ENCODE measurements around the gene OR4Q3. TPM values are rescaled to one million over a fixed set of nuclear protein-coding genes. Genes with fewer than 3 reads are reported as not detected.
"Not testable (repeated sequence)": the region's sequence is repeated elsewhere in the genome, so short reads cannot be mapped to it uniquely, and the experiment has no call there.

Gene OR4Q3
- total RNA-seq, 4 donors from 2014 or later = not detected

DNA sequence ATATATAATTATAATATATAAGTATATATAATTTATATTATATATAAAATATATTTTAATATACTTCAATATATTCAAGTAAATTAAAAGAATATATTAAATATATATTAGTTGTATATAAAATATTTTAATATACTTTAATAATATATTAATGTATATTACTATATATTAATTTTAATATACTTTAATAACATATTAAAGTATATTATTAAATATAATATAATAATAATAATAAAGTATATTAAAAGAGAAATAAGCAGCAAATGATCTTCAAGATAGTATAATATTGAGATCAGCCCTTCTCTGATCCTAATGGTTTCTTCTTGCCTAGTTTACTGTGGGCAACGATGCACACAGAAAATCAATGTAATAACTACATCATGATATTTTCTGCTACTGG lies 32.2 kb downstream of the OR4Q3 start:
- TF ChIP-seq, protein P1, sequence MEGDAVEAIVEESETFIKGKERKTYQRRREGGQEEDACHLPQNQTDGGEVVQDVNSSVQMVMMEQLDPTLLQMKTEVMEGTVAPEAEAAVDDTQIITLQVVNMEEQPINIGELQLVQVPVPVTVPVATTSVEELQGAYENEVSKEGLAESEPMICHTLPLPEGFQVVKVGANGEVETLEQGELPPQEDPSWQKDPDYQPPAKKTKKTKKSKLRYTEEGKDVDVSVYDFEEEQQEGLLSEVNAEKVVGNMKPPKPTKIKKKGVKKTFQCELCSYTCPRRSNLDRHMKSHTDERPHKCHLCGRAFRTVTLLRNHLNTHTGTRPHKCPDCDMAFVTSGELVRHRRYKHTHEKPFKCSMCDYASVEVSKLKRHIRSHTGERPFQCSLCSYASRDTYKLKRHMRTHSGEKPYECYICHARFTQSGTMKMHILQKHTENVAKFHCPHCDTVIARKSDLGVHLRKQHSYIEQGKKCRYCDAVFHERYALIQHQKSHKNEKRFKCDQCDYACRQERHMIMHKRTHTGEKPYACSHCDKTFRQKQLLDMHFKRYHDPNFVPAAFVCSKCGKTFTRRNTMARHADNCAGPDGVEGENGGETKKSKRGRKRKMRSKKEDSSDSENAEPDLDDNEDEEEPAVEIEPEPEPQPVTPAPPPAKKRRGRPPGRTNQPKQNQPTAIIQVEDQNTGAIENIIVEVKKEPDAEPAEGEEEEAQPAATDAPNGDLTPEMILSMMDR (IDR thresholded peaks at IDR 0.05) = no peak
- ATAC-seq (ENCODE audit: low FRiP score) (no peak), DNase-seq (ENCODE audit: low spot score) (no peak)

DNA sequence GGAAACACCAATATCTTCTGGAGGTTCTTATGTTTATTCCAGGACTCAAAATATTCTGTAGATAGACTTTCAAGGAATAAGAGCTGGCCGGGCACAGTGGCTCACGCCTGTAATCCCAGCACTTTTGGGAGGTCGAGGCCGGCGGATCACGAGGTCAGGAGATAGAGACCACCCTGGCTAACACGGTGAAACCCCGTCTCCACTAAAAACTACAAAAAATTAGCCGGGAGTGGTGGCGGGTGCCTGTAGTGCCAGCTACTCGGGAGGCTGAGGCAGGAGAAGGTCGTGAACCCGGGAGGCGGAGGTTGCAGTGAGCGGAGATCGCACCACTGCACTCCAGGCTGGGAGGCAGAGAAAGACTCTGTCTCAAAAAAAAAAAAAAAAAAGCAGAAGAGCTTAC lies 42.5 kb downstream of the OR4Q3 start:
- ATAC-seq (ENCODE audit: low FRiP score); DNase-seq (ENCODE audit: low spot score): not testable (repeated sequence)

DNA sequence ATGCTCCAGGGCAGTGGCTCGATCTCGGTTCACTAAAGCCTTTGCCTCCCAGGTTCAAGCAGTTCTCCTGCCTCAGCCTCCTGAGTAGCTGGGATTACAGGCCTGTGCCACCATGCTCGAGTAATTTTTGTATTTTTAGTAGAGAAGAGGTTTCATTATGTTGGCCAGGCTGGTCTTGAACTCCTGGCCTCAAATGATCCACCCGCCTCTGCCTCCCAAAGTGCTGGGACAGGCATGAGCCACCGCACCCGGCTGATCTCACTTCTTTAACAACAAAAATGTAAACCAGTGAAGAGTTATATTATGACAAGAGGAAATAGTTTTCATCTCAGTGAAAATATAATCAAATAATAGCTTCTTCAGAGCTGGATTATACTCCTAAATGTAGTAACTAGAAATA lies 43.9 kb downstream of the OR4Q3 start:
- not testable (repeated sequence) for ATAC-seq (ENCODE audit: low FRiP score); DNase-seq (ENCODE audit: low spot score)

DNA sequence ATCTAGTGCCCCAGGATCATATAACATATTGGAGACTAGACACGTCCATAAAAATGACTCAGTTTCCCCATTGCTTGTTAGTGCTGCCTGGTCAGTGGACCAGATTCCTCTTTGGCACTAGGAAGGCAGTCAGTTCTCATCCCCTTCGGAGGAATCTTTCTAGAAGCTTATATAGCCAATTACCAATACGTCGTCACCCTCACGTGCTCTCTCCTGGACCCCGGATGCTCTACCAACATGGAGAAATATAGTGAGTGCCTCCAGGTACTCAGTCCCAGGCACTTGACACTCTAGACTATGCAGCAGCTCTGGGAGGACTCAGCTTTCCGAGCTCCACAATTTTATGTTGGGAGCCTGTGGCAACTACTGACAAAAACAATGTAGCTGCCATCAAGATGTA lies 44.8 kb downstream of the OR4Q3 start:
- ATAC-seq (ENCODE audit: low FRiP score); DNase-seq (ENCODE audit: low spot score): not testable (repeated sequence)

DNA sequence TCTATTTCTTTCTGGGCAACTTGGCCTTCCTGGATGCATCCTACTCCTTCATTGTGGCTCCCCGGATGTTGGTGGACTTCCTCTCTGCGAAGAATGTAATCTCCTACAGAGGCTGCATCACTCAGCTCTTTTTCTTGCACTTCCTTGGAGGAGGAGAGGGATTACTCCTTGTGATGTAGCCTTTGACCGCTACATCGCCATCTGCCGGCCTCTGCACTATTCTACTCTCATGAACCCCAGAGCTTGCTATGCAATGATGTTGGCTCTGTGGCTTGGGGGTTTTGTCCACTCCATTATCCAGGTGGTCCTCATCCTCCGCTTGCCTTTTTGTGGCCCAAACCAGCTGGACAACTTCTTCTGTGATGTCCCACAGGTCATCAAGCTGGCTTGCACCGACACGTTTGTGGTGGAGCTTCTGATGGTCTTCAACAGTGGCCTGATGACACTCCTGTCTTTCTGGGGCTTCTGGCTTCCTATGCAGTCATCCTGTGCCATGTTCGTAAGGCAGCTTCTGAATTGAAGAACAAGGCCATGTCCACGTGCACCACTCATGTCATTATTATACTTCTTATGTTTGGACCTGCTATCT lies 53.2 kb downstream of the OR4Q3 start:
- ATAC-seq (ENCODE audit: low FRiP score); DNase-seq (ENCODE audit: low spot score): not testable (repeated sequence)

Small RNAs within 50 kb of the gene (small RNA-seq; reads per million reads assigned to genes)
- gene AL512310.1 = not detected

Other genes starting within 250 kb of the OR4Q3 start
- not detected for gene OR11H2, start 29.7 kb upstream of the OR4Q3 start, total RNA-seq
- not detected for gene OR4M1, start 29.9 kb downstream of the OR4Q3 start, total RNA-seq
- under 1 TPM in 1 of 4 donors, not detected in 3; 0.09 TPM for gene OR4N2, start 60.2 kb downstream of the OR4Q3 start, total RNA-seq
- gene OR4K2, start 131.6 kb downstream of the OR4Q3 start, total RNA-seq = not detected
- not detected for gene OR4K5, start 177.0 kb downstream of the OR4Q3 start, total RNA-seq
- gene OR4K1, start 187.3 kb downstream of the OR4Q3 start, total RNA-seq = not detected
- gene OR4K15, start 232.0 kb downstream of the OR4Q3 start, total RNA-seq = not detected